Activated T-cell treated with anti-CD3 and anti-CD28 coated beads for 48 hours (primary cell): Measurements from ENCODE around the gene DNAJC4.

ENCODE experiments used
- DNase-seq: peaks from one replicate; pipeline ENCODE4 v3.0.0-alpha.2; 2020; ENCODE audit warnings: low read depth

Gene DNAJC4, protein sequence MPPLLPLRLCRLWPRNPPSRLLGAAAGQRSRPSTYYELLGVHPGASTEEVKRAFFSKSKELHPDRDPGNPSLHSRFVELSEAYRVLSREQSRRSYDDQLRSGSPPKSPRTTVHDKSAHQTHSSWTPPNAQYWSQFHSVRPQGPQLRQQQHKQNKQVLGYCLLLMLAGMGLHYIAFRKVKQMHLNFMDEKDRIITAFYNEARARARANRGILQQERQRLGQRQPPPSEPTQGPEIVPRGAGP

DNA sequence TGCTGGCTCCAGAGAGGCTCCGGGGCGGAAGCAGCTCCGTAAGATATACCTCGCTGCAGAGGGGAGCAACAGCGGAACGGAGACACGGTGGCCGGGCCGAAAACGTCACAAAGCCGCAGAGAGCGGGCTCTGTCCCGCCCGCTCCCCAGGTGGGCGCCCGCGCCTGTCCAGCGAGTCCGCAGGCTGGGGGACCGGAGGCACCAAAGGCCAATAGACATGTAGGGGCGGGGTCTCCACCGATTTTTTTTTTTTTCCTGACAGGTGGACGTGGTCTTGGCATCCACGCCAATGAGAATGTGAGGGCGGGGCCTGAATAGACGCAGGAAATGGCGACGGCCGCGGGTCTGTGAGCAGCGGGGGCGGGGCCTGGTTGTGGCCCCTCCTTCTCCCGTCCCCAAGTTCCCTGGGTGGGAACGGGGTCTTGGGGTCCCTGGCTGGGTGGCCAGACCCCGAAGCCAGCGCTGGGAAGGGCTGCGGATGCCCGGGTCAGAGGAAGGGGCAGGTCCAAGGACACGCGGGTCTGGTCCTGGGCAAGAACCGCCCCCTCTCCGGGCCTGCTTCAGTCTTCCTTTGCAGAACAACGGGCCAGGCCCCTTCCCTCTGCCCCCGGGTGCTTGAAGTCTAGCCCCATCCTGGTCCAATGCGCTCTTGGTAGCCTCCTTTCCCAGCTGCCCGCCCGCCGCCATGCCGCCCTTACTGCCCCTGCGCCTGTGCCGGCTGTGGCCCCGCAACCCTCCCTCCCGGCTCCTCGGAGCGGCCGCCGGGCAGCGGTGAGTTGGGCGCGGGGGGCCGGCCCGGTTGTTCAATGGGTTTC lies at the start of gene DNAJC4:
Gene DNAJC4 (plus strand): TSS at position 378 of the 814 bp plus-strand sequence. CDS start 307 bp downstream, at position 685.
- DNase-seq, result peak; percentile 80

DNA sequence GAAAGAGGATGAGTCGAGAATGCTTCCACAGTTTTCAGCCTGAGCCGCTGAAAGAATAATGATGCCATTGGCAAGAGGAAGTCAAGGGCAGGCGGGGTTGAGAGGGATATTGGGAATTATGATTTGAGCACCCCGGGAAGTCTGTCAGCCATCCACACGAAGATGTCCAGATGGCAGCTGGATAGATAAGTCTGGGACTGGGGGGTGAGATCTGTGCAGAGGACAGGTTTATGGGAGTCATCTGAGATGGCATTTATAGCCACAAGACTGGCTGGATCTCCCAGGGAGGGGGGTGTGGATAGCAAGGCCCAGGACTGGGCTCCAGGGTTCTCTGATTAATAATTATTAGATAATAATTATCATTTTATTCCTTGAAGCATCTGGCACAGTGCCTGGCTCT lies 49.5 kb upstream of the DNAJC4 start:
- DNase-seq, result no peak

DNA sequence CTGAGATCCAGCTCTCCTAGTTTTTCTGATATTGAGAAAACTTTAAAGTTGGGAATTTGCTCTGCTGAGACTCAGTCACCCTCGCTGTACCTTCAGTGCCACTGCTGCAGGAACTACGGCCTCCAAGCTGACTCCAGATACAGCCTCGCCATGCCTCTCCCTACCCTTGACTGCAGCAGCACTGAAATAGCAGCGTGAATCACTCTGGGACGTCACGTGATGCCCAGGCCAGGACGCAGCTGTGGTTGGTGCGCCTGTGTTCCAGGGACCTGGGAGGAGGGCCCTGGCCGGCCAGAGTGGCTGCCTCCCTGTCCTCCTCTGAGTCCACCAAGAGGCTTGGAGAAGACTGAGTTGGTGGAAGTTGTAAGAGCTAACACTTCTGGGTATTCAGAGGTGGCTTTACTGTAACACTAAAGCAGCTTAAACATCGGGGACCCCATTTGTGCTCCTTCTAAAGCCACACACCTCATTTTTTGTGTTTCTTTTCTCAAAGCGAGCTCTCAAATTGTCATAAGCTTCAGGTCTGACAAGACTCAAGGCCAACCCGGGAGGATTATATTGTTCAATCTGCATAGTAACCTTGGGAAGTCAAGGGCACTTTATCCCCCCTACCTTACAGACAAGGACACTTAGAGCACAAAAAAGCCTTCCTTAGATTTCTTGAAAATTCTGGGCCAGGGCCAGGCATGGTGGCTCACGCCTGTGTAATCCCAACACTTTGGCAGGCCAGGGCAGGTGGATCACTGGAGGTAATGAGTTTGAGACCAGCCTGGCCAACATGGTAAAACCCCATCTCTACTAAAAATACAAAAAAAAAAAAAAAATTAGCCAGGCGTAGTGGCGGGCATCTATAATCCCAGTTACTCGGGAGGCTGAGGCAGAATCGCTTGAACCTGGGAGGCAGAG lies 48.6 kb upstream of the DNAJC4 start:
- peak; percentile 45 for DNase-seq

DNA sequence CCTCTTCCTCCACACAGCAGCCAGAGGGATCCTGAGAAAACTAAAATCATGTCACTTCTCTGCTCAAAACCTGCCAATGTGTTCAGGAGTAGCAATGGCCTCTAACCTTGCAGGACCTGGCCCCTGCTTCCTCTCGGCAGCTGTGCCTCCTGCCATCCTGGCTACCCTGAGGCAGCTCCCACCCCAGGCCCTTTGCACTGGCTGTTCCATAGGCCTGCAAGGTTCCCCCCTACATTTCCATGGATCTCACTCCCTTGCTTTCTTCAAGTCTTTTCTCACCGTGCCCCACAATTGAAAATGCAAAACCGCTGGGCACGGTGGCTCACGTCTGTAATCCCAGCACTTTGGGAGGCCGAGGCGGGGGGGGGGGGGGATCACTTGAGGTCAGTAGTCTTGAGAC lies 46.5 kb upstream of the DNAJC4 start:
- DNase-seq, result no peak

DNA sequence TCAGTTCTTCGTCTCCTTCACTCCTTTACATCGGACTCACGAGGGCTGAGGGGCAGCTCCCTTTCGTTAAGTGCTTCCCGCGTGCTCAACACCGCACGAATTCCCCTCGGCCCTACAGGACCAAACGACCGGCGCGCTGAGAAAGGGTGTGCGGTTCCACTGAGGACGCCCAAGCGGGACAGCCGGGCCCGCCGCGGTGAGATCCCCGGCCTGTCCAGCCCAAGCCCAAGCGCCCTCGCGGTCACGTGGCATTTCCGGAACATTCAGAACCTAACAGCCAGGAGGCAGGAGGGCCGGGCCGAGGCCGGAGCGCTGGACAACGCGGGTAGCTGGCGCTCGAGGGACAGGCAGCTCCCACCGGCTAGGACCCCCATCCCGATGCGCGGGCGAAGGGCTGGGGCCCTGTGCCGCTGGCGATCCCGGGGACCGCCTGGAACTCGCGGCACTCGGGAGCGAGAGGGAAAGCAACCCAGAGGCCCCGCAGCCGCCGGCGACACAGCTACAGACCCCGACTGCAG lies 45.1 kb upstream of the DNAJC4 start:
- peak; percentile 21 for DNase-seq

DNA sequence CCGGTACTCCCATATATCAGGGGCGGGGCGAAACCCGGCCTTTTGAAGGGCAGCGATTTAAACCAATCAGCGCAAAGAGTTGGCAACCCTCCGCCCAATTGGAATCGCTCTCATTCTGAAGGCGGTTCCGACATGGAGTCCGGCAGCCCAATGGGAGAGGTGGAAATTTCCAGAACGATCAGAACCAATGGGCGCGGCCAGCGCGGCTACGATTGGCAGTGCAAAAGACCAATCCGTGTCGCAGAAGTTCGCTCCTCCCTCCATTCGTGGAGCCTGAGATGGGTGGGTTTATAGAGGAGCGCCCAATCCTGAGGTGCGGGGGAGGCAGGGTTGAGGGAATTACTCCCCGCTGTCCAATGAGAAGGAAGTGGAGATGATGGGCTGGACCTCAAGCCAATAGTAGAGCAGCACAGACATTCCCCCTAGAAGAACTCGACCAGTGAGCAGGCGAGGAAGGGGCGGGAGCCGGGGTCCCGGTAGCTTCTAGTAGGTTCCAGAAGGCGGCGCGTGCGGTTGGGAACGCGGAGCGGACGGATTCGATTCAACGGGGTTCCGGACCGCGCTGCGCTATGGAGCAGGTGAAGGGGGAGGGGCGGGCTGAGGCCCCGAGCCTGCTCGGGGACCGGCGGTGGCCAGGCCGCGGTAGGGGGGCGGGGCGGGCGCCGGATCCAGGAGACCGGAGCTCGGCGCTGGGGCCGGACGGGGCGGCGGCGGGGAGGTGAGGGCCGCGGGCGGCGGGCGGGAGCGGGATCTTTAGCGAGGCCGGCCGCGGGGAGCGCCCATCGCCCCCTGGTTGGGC lies 44.5 kb upstream of the DNAJC4 start, which contains the start of gene STIP1:
Gene STIP1 (plus strand): TSS at position 479 of the 799 bp plus-strand sequence. CDS start 91 bp downstream, at position 570.
- peak; percentile 98 for DNase-seq

DNA sequence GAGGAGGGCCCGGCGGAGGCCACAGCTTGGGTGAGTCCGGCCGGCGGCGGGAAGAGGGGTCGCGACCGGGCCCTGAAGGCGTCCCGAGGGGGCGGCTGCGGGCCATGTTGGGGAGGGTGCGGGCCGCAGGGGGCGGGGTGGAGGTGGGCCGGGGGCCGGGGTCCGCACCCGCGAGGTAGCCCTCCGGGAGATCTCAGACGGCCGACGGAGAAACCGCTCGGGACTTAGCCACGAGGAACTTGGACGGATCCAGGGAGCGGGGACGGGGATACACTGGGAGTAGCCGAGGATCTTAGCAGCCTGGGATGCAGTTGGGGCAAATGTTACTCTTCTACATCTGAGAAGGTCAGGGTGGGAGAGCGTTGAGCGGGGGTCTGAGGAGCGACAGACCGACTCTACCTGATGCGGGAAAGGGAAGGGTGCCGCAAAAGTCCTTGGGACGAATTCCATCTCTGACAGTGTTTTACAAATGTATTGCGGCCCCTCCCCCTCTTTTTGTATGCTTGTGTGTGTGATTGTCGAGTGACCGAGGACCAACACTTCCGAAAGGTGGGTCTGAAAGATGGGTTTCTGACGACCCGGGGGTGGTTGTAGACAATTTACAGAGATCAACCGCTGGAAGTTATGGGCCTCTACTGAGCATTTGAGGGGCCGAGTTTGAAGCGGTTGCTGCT lies 43.7 kb upstream of the DNAJC4 start:
- DNase-seq, result peak; percentile 38

DNA sequence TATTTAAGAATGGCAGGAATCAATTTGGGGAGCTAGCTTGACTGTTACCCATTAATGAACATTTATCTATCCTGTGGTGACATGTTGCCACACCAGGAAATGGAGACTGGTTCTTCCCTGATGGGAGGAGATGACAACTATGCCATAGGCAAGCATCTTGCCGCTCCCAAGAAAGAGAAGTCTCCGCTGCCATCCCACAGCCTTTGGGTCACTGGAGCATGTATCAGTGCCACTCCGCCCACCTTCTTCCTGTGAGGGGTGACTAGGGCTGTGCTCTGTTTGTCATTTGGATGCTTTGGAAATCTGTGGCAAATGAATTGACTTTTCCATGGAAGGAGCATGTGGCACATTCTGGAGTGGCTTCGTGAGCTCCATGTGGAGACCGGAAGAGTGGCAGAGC lies 37.9 kb upstream of the DNAJC4 start:
- DNase-seq, result no peak

DNA sequence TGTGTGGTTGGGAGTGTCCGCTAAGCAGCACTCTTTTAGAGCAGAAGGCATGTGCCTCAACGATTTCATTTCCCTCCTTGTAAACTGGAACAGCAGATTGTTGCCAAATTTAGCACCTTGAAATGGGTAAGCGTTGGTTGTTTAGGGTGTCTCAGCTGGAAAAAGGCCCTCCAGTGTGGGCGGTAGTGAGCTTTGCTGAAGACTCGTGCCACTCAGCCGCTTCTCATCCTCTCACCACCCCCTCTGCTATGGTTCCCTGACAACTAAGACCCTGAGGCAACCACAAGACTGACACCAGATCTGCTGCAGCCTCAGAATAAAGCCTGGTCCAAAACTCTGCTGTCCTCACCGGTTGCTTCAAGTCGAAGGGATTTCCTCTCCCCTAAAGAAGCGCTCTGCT lies 33.7 kb upstream of the DNAJC4 start:
- no peak for DNase-seq

DNA sequence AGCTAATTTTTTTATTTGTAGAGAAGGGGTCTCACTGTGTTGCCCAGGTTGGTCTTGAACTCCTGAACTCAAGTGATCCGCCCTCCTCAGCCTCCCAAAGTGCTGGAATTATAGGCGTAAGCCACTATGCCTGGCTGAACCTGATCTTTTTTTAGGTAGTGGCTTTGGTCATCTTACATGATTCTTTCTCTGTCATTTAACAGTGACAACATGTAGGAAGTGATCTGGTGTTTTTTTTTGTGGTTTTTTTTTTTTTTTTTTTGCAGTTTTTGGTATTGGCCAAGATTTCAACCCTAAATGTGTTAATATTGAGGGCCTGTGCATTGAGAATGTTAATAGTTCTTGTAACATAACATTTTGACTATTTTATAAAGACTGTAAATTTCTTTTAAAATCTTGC lies 31.8 kb upstream of the DNAJC4 start:
- no peak for DNase-seq

DNA sequence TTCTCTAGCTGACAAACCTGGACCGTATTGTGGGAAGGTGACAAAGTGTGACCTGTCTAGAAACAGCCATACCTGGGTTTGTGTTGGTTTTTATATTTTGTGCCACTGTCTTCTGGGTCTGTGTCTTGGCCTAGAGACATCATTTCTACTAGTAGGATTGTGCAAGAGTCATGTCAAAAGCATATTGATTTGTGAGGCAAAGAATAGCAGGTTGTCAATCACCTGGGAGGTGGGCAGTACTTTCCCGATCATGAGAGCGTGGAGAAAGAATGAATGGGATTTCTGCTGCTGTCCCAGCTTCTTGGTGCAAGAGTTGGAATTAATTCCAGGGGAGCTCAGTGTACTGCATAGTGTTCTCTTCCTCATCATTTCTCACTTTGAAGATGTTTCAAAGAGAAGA lies 28.8 kb upstream of the DNAJC4 start:
- DNase-seq, result no peak

DNA sequence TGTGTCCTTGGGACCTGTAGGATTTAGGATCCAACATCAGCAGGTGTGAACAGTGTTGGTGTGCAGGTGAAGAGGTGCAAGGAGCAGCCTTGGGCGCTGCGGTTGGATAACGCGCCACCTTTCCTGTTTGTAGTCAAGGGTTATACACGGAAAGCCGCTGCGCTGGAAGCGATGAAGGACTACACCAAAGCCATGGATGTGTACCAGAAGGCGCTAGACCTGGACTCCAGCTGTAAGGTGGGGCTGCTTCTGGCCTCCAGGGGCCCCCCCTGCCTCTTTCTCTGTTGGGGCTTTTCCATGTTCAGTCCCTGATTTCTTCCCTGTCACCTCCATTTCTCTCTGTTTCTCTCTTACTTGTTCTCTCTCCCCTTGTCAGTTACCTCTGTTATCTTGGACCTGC lies 27.4 kb upstream of the DNAJC4 start:
- DNase-seq, result no peak

DNA sequence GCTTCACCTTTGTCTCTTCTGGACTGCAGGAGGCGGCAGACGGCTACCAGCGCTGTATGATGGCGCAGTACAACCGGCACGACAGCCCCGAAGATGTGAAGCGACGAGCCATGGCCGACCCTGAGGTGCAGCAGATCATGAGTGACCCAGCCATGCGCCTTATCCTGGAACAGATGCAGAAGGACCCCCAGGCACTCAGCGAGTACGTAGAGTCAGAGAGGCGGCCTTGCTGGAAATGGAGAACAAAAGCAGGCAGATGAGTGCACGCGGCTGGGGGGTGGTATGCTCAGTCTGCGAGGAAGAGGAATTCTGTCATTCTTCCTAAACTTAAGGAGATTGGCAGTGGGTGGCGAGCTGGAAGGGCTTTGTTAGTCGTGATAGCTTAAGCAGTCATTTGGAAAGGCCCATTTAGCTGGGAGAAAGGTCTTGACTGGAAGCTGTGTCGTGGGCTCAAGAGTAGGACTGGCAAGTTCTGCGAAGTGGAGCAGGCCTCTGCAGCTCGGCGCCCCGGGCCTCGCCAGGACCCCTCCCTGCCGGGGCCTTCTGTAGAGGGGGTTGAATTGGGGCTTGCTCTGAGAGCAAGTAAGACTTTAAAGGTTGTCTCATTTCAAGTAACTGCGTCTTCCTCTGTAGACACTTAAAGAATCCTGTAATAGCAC lies 26.8 kb upstream of the DNAJC4 start:
- DNase-seq, result no peak

DNA sequence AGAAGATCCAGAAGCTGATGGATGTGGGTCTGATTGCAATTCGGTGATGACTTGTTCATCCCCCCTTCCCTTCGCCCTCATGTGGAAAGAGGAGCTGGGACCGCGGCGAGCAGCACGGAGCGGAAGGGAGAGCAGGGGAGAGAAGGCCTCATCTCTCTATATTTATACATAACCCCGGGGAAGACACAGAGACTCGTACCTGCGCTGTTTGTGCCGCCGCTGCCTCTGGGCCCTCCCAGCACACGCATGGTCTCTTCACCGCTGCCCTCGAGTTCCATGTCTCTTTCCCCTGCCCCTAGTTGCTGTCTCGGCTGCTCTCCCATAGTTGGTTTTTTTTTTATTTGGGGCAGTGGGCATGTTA lies 26.3 kb upstream of the DNAJC4 start:
- no peak for DNase-seq

DNA sequence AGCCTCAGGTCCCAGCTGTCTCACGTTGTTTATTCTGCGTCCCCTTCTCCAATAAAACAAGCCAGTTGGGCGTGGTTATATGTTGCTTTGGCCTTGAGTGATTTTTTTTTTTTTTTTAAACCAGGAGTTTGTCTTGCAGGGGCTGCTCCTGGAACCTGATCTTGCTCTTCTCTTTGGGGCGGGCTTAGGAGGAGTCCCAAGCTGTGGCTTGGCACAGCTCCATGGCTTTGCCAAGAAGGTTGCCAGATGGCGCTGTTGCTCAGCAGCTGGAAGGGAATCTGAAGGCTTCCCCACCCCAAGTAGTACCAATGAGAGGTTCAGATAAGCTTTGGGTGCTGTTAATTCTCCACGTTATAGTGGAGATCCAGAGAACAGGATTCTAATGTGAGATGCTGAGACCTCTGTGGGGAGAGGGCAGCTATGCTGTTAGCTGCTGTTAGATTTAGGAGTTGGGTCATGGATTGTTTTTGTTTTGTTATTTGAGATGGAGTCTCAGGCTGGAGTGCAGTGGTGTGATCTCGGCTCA lies 25.8 kb upstream of the DNAJC4 start:
- DNase-seq, result peak; percentile 66

DNA sequence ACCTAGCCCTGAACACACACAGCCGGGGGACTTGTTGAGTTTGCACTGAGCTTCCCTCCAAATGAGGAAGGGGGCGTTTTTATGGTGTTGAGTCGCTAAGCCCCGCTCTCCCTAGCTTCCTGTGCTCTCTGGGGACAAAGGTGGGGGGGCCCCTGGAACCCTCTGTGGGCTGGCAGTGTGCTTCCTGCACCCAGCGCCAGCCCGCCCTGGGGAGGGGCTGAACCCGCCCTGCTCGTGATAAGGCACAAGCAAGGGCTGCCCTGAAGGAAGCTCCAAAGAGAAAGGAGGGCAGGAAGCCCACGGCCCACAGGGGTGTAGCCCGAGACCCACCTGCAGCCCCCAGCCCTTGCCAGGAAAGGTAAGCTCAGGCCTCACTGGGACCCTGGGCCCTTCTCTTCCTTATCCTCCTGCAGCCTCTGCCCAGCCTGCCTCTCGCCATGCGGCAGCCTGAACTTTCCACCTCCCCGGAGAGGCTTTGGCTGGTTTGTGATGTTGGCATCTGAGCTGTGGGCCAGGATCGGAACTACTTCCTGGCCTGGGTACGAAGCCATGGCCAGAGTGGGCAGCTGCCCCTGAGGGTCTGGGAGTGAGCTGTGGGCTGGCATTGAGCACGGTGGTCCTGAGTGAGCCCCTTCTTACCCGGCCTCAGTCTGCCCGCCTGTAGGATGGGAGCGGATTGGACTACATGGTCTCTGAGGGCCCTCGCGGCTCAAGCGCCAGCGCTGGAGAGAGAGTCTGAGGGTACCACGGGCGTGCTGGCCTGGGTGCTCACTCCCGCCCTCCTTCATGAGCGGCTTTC lies 23.7 kb upstream of the DNAJC4 start, which contains the start of gene FERMT3:
Gene FERMT3 (plus strand): TSS at position 265 of the 799 bp plus-strand sequence. CDS start 644 bp downstream, outside the sequence.
- peak; percentile 75 for DNase-seq

DNA sequence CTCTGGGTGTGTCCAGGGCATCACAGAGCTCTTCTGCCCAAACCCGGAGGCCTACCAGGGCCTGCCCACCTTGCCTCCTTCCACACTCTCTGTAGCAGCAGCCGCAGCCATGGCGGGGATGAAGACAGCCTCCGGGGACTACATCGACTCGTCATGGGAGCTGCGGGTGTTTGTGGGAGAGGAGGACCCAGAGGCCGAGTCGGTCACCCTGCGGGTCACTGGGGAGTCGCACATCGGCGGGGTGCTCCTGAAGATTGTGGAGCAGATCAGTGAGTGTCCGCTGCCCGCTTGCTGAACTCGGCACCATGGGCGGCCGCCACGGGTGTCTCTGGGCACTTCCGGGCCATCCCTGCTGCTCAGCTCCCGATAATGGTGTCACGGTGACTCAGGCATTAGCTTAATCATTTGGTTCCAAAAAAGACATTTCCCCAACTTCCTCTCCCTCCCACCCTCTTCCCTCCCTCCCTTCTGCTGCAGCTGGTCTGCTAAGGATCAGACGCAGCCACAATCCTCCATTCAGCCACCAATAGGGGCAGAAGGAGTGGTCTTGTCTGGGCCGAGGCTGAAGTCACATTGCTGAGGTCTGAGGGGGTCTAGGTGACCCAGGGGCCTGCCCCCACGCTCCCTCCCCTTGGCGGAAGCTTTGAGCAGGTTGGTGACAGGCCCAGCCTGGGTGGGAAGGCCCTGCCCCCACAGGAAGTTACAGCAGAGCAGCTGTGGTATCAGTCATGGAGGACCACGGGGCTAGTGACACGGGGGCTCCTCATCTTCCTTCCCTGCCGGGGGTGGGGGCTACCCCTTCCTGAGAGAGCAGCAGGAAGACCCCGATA lies 22.9 kb upstream of the DNAJC4 start:
- DNase-seq, result peak; percentile 81
